VCaP (cell line): ENCODE data around the gene SNAP29.
A peak's percentile ranks its signal among the peaks of the same experiment; 100 is the strongest.

Experiments
- H3K27ac ChIP-seq: fragments of 450-650 bp; 2 replicates; pipeline ENCODE4 v1.5.1; 2017
- CTCF ChIP-seq: fragments of 450-650 bp; conservative IDR thresholded peaks from 2 replicates; pipeline ENCODE4 v1.5.1; 2017; ENCODE audit warnings: mild to moderate bottlenecking, moderate library complexity

SNAP29 gene

GRCh38 chr22:20912494-20912893 lies 53.7 kb downstream of the SNAP29 start:
- H3K27ac ChIP-seq: no peak overlapping the region
- no peak for TF ChIP-seq CTCF

- peak; percentile 99 for TF ChIP-seq CTCF
- H3K27ac ChIP-seq: peak within 1 kb of the TSS; percentile 97
Measured at GRCh38 chr22:20916916-20917810, 58.4 kb downstream of the SNAP29 start, which contains the start of gene CRKL. Gene CRKL (plus strand): TSS chr22:20917407. CDS start chr22:20917935, 528 bp downstream.

GRCh38 chr22:20918663-20919218 lies 59.9 kb downstream of the SNAP29 start:
- H3K27ac ChIP-seq: peak overlapping the region; percentile 97
- no peak for TF ChIP-seq CTCF

GRCh38 chr22:20919718-20920117 lies 60.9 kb downstream of the SNAP29 start:
- no peak for TF ChIP-seq CTCF
- H3K27ac ChIP-seq: peak overlapping the region; percentile 97

GRCh38 chr22:20920881-20921203 lies 62.0 kb downstream of the SNAP29 start:
- TF ChIP-seq CTCF: no peak
- H3K27ac ChIP-seq: peak overlapping the region; percentile 97

- no peak overlapping the region for H3K27ac ChIP-seq
- TF ChIP-seq CTCF: no peak
Measured at GRCh38 chr22:20922141-20922751, 63.4 kb downstream of the SNAP29 start.

- no peak overlapping the region for H3K27ac ChIP-seq
- TF ChIP-seq CTCF: no peak
Measured at GRCh38 chr22:20926243-20926642, 67.4 kb downstream of the SNAP29 start.
